Cardiac muscle cell (in vitro differentiated cells and primary cell): ENCODE data around the gene CGB1. TPM values are rescaled to one million over a fixed set of nuclear protein-coding genes. Genes with fewer than 3 reads are reported as not detected.
A peak's percentile ranks its signal among the peaks of the same experiment; 100 is the strongest.
"Not testable (repeated sequence)": the region's sequence is repeated elsewhere in the genome, so short reads cannot be mapped to it uniquely, and the experiment has no call there.

ENCODE experiments used
- DNase-seq, 2 donors: peaks; one replicate each; pipeline versions ENCODE4 v3.0.0 to v3.0.0-alpha.2; 2010 to 2017; ENCODE audit warnings: low read depth in 1 of 2, low spot score in 1 of 2
- H3K27ac ChIP-seq: fragments of 200-600 bp; sonication (generic); 2 replicates; pipeline ENCODE4 v1.5.1; 2016
- H3K27me3 ChIP-seq: fragments of 200-600 bp; sonication (generic); 2 replicates; pipeline ENCODE4 v1.6.0; 2016; ENCODE audit warnings: control low read depth
- H3K36me3 ChIP-seq: fragments of 200-600 bp; sonication (generic); 2 replicates; pipeline ENCODE4 v1.5.1; 2016; ENCODE audit warnings: control low read depth
- H3K4me1 ChIP-seq: fragments of 200-600 bp; sonication (generic); 2 replicates; pipeline ENCODE4 v1.8.1; 2017; ENCODE audit warnings: low read depth, mild to moderate bottlenecking, mixed run types
- H3K4me3 ChIP-seq: fragments of 200-600 bp; sonication (generic); 2 replicates; pipeline ENCODE4 v1.5.1; 2016; ENCODE audit warnings: mild to moderate bottlenecking
- H3K9me3 ChIP-seq: fragments of 200-600 bp; sonication (generic); 2 replicates; pipeline ENCODE4 v1.5.1; 2017; ENCODE audit warnings: low read depth, mild to moderate bottlenecking, control low read depth
- CTCF ChIP-seq: IDR thresholded peaks from 2 replicates; pipeline ENCODE4 v1.5.1; 2012; ENCODE audit warnings: low read depth, mild to moderate bottlenecking, low read length
- polyA plus RNA-seq: library from polyadenylated mRNA; unstranded; fragments of >200 nt; fragmentation: Nextera tagmentation; extraction: Ambion mirVana; gene quantifications from 2 replicates; pipeline ENCODE4 v1.2.1, GENCODE V29; 2016
- total RNA-seq: library from RNA; depleted of rRNA; stranded (reverse); fragments of >200 nt; gene quantifications from 2 replicates; pipeline ENCODE4 v1.2.3, GENCODE V29; 2016

CGB1 gene
- total RNA-seq (not detected in 2 replicates), polyA plus RNA-seq (not detected in 2 replicates)

GRCh38 chr19:49036815-49037214 lies at the start of gene CGB1:
CGB1 (minus strand) TSS chr19:49036895; CDS start chr19:49036711, 184 bp downstream.
- H3K36me3 ChIP-seq, H3K27me3 ChIP-seq, H3K4me3 ChIP-seq, H3K27ac ChIP-seq, H3K9me3 ChIP-seq, H3K4me1 ChIP-seq: not testable (repeated sequence)
- peak in 1 of 2 donors; percentile 23 for DNase-seq
- TF ChIP-seq CTCF = peak; percentile 28

GRCh38 chr19:49086296-49086695 lies 49.6 kb upstream of the CGB1 start:
- Histone ChIP-seq H3K27me3 (no peaks in the 10 kb centered on the region), H3K36me3 (peaks cover 24% of the 10 kb centered on the region), H3K9me3 (no peaks in the 10 kb centered on the region), H3K4me3 (peak overlapping the region; percentile 76), H3K27ac (no peak overlapping the region), H3K4me1 (peaks cover 6% of the 10 kb centered on the region)
- TF ChIP-seq CTCF = no peak
- no peak for DNase-seq

GRCh38 chr19:49085868-49086232 lies 49.2 kb upstream of the CGB1 start:
- no peaks in the 10 kb centered on the region for H3K9me3 ChIP-seq
- H3K4me1 ChIP-seq = peaks cover 6% of the 10 kb centered on the region
- H3K4me3 ChIP-seq = peak overlapping the region; percentile 76
- DNase-seq = no peak
- peaks cover 21% of the 10 kb centered on the region for H3K36me3 ChIP-seq
- H3K27ac ChIP-seq = peak overlapping the region; percentile 98
- no peak for TF ChIP-seq CTCF
- no peaks in the 10 kb centered on the region for H3K27me3 ChIP-seq

- TF ChIP-seq CTCF = no peak
- H3K27me3 ChIP-seq = no peaks in the 10 kb centered on the region
- no peaks in the 10 kb centered on the region for H3K9me3 ChIP-seq
- peaks cover 6% of the 10 kb centered on the region for H3K4me1 ChIP-seq
- peak; percentile 100 for DNase-seq
- peak within 1 kb of the TSS; percentile 98 for H3K27ac ChIP-seq
- H3K36me3 ChIP-seq = peaks cover 15% of the 10 kb centered on the region
- peak within 1 kb of the TSS; percentile 76 for H3K4me3 ChIP-seq
These were observed 48.5 kb upstream of the CGB1 start, which contains the start of gene SNRNP70 for GRCh38 chr19:49085020-49085867. SNRNP70 (plus strand) TSS chr19:49085451; CDS start chr19:49086415, 964 bp downstream.

GRCh38 chr19:49084206-49085019 lies 47.7 kb upstream of the CGB1 start:
- no peak for TF ChIP-seq CTCF
- H3K27me3 ChIP-seq = no peaks in the 10 kb centered on the region
- no peak for DNase-seq
- no peaks in the 10 kb centered on the region for H3K9me3 ChIP-seq
- peaks cover 9% of the 10 kb centered on the region for H3K36me3 ChIP-seq
- H3K4me3 ChIP-seq = peak overlapping the region; percentile 13
- H3K27ac ChIP-seq = peak overlapping the region; percentile 90
- peaks cover 6% of the 10 kb centered on the region for H3K4me1 ChIP-seq
